Testis (tissue), 2 donors: ENCODE data around the gene NGLY1.

ENCODE experiments used
- POLR2A ChIP-seq: fragments of 450-650 bp; IDR thresholded peaks from one replicate; pipeline ENCODE4 v1.6.1; 2017; ENCODE audit warnings: antibody characterized with exemption, mild to moderate bottlenecking, moderate library complexity
- TF ChIP-seq, protein P1 (sequence below), 3 experiments: fragments of 450-650 bp in 2 of 3; fragments of 200-600 bp in 1 of 3; sonication (generic) in 1 of 3; IDR thresholded peaks; one replicate each; pipeline ENCODE4 v1.5.1; 2016 to 2019; ENCODE audit warnings: antibody characterized with exemption in 3 of 3, mild to moderate bottlenecking in 2 of 3, moderate library complexity in 1 of 3

DNA sequence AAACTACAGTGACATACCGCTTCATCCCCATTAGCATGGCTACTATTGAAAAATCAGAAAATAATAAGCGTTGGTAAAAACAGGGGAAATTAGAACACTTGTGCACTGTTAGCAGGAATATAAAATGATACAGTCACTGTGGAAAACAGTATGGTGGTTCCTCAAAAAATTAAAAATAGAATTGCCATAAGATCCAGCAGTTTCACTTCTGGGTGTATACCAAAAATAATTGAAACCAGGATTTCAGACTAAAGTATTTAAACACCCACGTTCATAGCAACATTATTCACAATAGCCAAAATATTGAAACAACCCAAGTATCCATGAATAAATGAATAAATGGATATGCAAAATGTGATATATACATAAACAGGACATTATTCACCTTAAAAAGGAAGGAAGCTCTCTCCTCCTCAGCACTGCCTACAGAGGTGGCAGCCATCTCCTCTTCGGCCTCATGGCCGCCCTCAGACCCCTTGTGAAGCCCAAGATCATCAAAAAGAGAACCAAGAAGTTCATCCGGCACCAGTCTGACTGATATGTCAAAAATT lies 34.1 kb downstream of the NGLY1 start:
- TF ChIP-seq POLR2A: no peak
- TF ChIP-seq, protein P1, sequence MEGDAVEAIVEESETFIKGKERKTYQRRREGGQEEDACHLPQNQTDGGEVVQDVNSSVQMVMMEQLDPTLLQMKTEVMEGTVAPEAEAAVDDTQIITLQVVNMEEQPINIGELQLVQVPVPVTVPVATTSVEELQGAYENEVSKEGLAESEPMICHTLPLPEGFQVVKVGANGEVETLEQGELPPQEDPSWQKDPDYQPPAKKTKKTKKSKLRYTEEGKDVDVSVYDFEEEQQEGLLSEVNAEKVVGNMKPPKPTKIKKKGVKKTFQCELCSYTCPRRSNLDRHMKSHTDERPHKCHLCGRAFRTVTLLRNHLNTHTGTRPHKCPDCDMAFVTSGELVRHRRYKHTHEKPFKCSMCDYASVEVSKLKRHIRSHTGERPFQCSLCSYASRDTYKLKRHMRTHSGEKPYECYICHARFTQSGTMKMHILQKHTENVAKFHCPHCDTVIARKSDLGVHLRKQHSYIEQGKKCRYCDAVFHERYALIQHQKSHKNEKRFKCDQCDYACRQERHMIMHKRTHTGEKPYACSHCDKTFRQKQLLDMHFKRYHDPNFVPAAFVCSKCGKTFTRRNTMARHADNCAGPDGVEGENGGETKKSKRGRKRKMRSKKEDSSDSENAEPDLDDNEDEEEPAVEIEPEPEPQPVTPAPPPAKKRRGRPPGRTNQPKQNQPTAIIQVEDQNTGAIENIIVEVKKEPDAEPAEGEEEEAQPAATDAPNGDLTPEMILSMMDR (IDR thresholded peaks at IDR 0.05): no peak
